ENCODE results near the gene TCF19. TPM values are rescaled to one million over a fixed set of nuclear protein-coding genes. Genes with fewer than 3 reads are reported as not detected.

TCF19 gene
- total and polyA plus RNA-seq, 3 experiments from 2014 or later, result 11.6 to 103 (median 102) TPM

DNA sequence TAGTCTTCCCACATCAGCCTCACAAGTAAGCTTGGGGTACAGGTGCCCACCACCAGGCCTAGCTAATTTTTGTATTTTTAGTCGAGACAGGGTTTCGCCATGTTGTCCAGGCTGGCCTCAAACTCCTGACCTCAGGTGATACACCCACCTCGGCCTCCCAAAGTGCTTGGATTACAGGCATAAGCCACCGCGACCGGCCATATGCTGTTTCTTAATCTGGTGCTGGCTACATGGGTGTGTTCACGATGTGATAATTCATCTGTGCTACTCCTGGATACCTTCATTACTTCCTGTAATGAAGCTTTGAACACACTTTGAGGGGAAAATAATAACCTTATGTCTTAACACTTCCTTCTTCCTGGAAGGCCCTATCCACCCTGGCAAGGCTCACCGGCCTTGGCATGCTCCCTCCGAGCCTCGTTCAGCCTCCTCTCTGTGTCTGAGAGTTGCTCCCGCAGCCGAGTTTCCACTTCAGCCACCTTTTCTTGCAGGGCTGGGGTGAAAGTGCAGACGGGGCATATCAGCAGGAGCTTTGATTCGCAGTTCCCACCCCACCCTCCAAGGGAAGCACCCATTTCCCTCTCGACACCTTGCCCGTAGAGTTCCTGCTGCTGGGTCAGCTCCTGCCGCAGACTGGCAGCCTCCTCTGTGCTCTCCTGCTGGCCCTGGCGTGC, 14.0 kb upstream of the TCF19 start:
- no peaks in the 10 kb centered on the region for H3K27me3 Mint-ChIP-seq
- H3K36me3 Mint-ChIP-seq, result peaks cover 0 to 41% (median 2%) of the 10 kb centered on the region in 3 donors
- no peaks in the 10 kb centered on the region for H3K9me3 ChIP-seq (ENCODE audit: low read length)
- H3K27ac ChIP-seq (ENCODE audit: low read depth, low read length), result no peak overlapping the region
- no peaks in the 10 kb centered on the region for H3K27me3 ChIP-seq (ENCODE audit: insufficient read depth, low read length, poor library complexity, severe bottlenecking)
- ChIA-PET CTCF (no interaction called here), POLR2A (no interaction called here)
- H3K4me3 Mint-ChIP-seq, result no peak overlapping the region
- no peaks in the 10 kb centered on the region for H3K36me3 ChIP-seq (ENCODE audit: insufficient read depth, low read length)
- H3K4me1 Mint-ChIP-seq, result no peaks in the 10 kb centered on the region
- H3K4me1 ChIP-seq (ENCODE audit: insufficient read depth, low read length), result no peaks in the 10 kb centered on the region
- no peak for DNase-seq
- H3K27ac Mint-ChIP-seq, result peak overlapping the region in 2 of 8 donors; percentile 75 to 91
- H3K4me3 ChIP-seq (ENCODE audit: low read length), result no peak overlapping the region
- no peaks in the 10 kb centered on the region for H3K9me3 Mint-ChIP-seq

DNA sequence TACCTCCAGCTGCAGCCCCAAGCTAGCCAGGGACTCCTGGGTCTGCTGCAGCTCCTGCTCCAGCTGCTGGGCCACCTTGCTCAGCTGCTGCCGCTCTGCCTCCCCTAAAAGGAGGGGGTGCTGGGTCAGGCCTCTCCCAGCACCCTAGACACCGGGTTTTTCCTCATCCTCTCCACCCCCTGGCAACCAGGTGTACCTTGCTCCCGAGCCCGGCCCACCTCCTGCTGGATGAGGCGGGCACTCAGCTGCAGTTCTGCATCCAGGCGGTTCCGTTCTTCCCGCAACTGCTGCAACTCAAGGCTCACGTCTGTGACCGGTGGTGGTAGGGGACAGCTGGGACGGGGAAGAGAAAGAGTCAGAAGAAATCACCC, 13.4 kb upstream of the TCF19 start:
- H3K4me1 Mint-ChIP-seq, result no peaks in the 10 kb centered on the region
- H3K27ac Mint-ChIP-seq, result peak overlapping the region in 1 of 8 donors; percentile 37
- H3K27me3 ChIP-seq (ENCODE audit: insufficient read depth, low read length, poor library complexity, severe bottlenecking), result no peaks in the 10 kb centered on the region
- no peaks in the 10 kb centered on the region for H3K4me1 ChIP-seq (ENCODE audit: insufficient read depth, low read length)
- DNase-seq, result no peak
- H3K9me3 ChIP-seq (ENCODE audit: low read length), result no peaks in the 10 kb centered on the region
- no peaks in the 10 kb centered on the region for H3K27me3 Mint-ChIP-seq
- no peak overlapping the region for H3K4me3 ChIP-seq (ENCODE audit: low read length)
- no peak overlapping the region for H3K4me3 Mint-ChIP-seq
- no peaks in the 10 kb centered on the region for H3K9me3 Mint-ChIP-seq
- H3K36me3 Mint-ChIP-seq, result peaks cover 0 to 44% (median 2%) of the 10 kb centered on the region in 3 donors
- CTCF ChIA-PET, result no interaction called here
- no peak overlapping the region for H3K27ac ChIP-seq (ENCODE audit: low read depth, low read length)
- POLR2A ChIA-PET, result no interaction called here
- H3K36me3 ChIP-seq (ENCODE audit: insufficient read depth, low read length), result no peaks in the 10 kb centered on the region

DNA sequence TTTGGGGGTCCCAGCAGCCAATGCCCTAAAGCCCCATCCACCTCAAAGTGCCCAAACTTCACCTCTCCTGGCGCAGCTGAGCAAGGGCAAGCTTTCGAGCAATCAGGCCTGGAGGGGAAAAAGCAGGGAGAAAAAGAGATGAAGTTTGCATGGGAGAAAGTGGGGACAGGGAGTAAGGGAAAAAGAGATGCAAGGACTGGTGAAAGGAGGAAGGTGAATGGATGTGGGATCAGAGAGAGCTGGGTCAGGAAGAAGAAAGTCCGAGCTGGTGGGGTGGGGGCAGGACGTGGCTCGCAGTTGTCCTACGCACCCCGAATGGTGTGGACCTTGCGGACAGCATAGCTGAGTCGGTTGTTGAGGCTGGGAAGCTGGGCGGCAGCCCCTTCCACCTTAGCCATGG, 13.0 kb upstream of the TCF19 start:
- Histone ChIP-seq H3K4me1 (ENCODE audit: insufficient read depth, low read length) (no peaks in the 10 kb centered on the region), H3K27ac (ENCODE audit: low read depth, low read length) (no peak overlapping the region), H3K9me3 (ENCODE audit: low read length) (no peaks in the 10 kb centered on the region), H3K4me3 (ENCODE audit: low read length) (no peak overlapping the region), H3K27me3 (ENCODE audit: insufficient read depth, low read length, poor library complexity, severe bottlenecking) (no peaks in the 10 kb centered on the region), H3K36me3 (ENCODE audit: insufficient read depth, low read length) (no peaks in the 10 kb centered on the region)
- no peak for DNase-seq
- Mint-ChIP-seq H3K36me3 (peaks cover 0 to 49% (median 2%) of the 10 kb centered on the region in 3 donors), H3K4me3 (no peak overlapping the region), H3K4me1 (no peaks in the 10 kb centered on the region), H3K27ac (peak overlapping the region in 2 of 8 donors; percentile 8 to 37), H3K27me3 (no peaks in the 10 kb centered on the region), H3K9me3 (no peaks in the 10 kb centered on the region)
- POLR2A ChIA-PET, result no interaction called here
- CTCF ChIA-PET, result interaction anchor here (1.0 to 1.5 kb wide), 2 partner anchors 8 to 221 kb away, joined by 4 to 5 read pairs; no protein-coding TSS in a partner anchor

DNA sequence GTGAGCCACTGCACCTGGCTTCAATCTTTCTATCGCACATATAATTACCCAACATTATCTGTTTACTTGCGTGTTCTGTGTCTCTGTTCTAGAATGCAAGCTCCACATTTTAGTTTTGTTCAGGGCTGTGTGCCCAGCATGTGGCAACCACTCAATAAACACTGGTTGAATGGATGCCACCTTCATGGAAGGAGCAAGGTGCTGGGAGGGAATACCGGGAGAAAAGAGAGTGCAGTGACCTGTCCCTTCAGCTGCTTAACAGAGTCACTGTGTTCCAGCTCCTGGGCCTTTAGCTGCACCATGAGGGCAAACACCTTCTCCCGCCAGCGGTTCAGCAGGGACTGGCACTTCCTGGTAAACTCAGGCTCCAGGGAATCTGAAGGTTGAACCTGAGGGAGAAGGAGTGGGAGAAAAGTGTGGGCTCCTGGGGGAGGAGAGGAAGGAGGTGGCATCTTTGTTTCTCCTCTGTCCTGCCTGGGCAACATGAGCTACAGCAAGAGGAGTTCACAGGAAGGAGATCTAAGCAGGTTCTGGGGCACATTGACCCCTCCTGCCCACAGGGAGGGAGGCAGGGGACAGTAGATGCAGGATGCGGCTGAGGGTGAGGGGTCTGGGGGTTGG, 8.5 kb upstream of the TCF19 start:
- no peaks in the 10 kb centered on the region for H3K9me3 Mint-ChIP-seq
- H3K27ac ChIP-seq (ENCODE audit: low read depth, low read length), result no peak overlapping the region
- ChIA-PET CTCF (interaction anchor here (0.8 kb wide), 1 partner anchor 13 kb away, joined by 3 read pairs; no protein-coding TSS in a partner anchor), POLR2A (interaction anchor here (1.0 kb wide), 1 partner anchor 8 kb away, joined by 3 read pairs; the partner anchor contains the start of gene TCF19)
- no peaks in the 10 kb centered on the region for H3K36me3 ChIP-seq (ENCODE audit: insufficient read depth, low read length)
- H3K4me1 ChIP-seq (ENCODE audit: insufficient read depth, low read length), result no peaks in the 10 kb centered on the region
- no peaks in the 10 kb centered on the region for H3K27me3 ChIP-seq (ENCODE audit: insufficient read depth, low read length, poor library complexity, severe bottlenecking)
- H3K27ac Mint-ChIP-seq, result no peak overlapping the region
- H3K36me3 Mint-ChIP-seq, result peaks cover 2 to 59% (median 4%) of the 10 kb centered on the region in 3 donors
- no peaks in the 10 kb centered on the region for H3K27me3 Mint-ChIP-seq
- H3K4me1 Mint-ChIP-seq, result no peaks in the 10 kb centered on the region
- H3K9me3 ChIP-seq (ENCODE audit: low read length), result no peaks in the 10 kb centered on the region
- H3K4me3 ChIP-seq (ENCODE audit: low read length), result no peak overlapping the region
- no peak overlapping the region for H3K4me3 Mint-ChIP-seq
- no peak for DNase-seq

DNA sequence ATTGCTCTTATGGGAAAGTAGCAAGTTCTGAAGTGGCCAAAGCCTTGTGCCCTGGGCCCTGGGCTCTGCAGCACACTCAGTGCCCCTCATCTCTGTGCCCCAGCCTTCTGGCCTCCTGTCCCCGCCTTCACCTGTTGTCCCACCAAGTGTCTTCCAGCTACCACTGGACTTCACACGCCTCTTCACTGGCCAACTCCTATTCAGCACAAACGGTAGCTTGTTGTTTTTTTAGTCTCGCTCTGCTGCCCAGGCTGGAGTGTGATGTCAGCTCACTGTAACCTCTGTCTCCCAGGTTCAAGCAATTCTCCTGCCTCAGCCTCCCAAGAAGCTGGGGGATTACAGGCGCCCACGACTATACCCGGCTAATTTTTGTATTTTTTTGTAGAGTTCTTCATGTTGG, 5.6 kb upstream of the TCF19 start:
- ChIA-PET POLR2A (no interaction called here), CTCF (interaction anchor here (1.8 kb wide), 1 partner anchor 214 kb away, joined by 5 read pairs; no protein-coding TSS in a partner anchor)
- peaks cover 3 to 53% (median 4%) of the 10 kb centered on the region in 3 donors for H3K36me3 Mint-ChIP-seq

DNA sequence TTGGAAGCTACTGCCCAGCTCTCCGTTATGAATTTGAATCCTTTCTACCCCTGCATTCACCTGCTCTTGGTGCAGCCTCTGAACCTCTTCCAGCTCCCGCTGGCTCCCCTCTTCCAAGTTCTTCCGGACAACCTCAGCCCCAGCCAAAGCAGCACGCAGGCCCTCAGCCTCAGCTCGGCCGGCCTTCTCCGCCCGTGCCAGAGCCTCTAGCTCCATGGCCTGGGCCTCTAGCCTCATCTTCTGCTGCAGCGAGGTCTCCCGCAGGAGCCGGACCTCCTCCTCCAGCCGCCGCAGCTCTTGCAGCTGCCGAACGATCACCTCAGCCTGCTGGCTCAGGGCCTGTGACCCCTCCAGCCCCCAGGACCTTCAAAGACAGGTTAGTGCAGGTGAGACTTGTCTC, 4.0 kb upstream of the TCF19 start:
- Mint-ChIP-seq H3K4me3 (no peak overlapping the region), H3K27me3 (no peaks in the 10 kb centered on the region), H3K36me3 (peaks cover 3 to 53% (median 4%) of the 10 kb centered on the region in 3 donors), H3K4me1 (peaks cover 21 to 28% (median 26%) of the 10 kb centered on the region in 3 donors), H3K9me3 (no peaks in the 10 kb centered on the region), H3K27ac (no peak overlapping the region)
- Histone ChIP-seq H3K27me3 (ENCODE audit: insufficient read depth, low read length, poor library complexity, severe bottlenecking) (no peaks in the 10 kb centered on the region), H3K36me3 (ENCODE audit: insufficient read depth, low read length) (peaks cover 4% of the 10 kb centered on the region), H3K27ac (ENCODE audit: low read depth, low read length) (no peak overlapping the region), H3K9me3 (ENCODE audit: low read length) (no peaks in the 10 kb centered on the region), H3K4me3 (ENCODE audit: low read length) (no peak overlapping the region), H3K4me1 (ENCODE audit: insufficient read depth, low read length) (peaks cover 12% of the 10 kb centered on the region)
- CTCF ChIA-PET, result no interaction called here
- DNase-seq, result no peak
- POLR2A ChIA-PET, result no interaction called here

More for the DNA sequence above, 5.6 kb upstream of the TCF19 start:
- peaks cover 4% of the 10 kb centered on the region for H3K36me3 ChIP-seq (ENCODE audit: insufficient read depth, low read length)
- no peak for DNase-seq
- H3K27me3 Mint-ChIP-seq, result no peaks in the 10 kb centered on the region
- H3K4me3 ChIP-seq (ENCODE audit: low read length), result no peak overlapping the region
- no peaks in the 10 kb centered on the region for H3K27me3 ChIP-seq (ENCODE audit: insufficient read depth, low read length, poor library complexity, severe bottlenecking)
- no peak overlapping the region for H3K27ac ChIP-seq (ENCODE audit: low read depth, low read length)
- H3K9me3 Mint-ChIP-seq, result no peaks in the 10 kb centered on the region
- peaks cover 5% of the 10 kb centered on the region for H3K4me1 ChIP-seq (ENCODE audit: insufficient read depth, low read length)
- H3K4me3 Mint-ChIP-seq, result no peak overlapping the region
- peaks cover 9 to 11% (median 10%) of the 10 kb centered on the region in 3 donors for H3K4me1 Mint-ChIP-seq
- peak overlapping the region in 1 of 8 donors; percentile 48 for H3K27ac Mint-ChIP-seq
- no peaks in the 10 kb centered on the region for H3K9me3 ChIP-seq (ENCODE audit: low read length)

DNA sequence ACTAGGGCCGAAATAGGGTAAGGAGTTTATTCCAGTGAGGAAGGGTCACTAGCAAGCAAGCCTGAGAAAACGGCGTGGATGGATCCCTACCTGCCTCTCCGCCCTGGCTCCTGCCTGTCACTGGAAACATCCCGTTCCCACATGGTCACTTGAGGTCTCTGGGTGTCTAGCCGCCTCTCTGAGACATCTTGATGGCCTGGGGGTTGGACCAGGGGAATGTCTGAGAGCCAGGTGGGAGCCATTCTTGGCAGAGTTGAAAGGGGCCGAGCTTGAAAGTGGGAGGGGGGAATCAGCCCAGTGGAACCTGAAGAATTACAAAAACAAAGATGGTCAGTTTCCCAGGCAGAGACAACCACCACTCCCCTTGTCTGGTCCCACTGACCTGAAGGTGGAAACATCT, 1.7 kb upstream of the TCF19 start:
- Histone ChIP-seq H3K9me3 (ENCODE audit: low read length) (no peaks in the 10 kb centered on the region), H3K27ac (ENCODE audit: low read depth, low read length) (no peak overlapping the region), H3K36me3 (ENCODE audit: insufficient read depth, low read length) (peaks cover 4% of the 10 kb centered on the region), H3K4me1 (ENCODE audit: insufficient read depth, low read length) (peaks cover 18% of the 10 kb centered on the region), H3K4me3 (ENCODE audit: low read length) (no peak overlapping the region), H3K27me3 (ENCODE audit: insufficient read depth, low read length, poor library complexity, severe bottlenecking) (no peaks in the 10 kb centered on the region)
- ChIA-PET POLR2A (no interaction called here), CTCF (no interaction called here)
- Mint-ChIP-seq H3K4me3 (peak overlapping the region in 4 of 7 donors; percentile 25 to 90 (median 84)), H3K9me3 (no peaks in the 10 kb centered on the region), H3K4me1 (peaks cover 23 to 35% (median 33%) of the 10 kb centered on the region in 3 donors), H3K36me3 (peaks cover 3 to 35% (median 4%) of the 10 kb centered on the region in 3 donors), H3K27ac (peak overlapping the region in 1 of 8 donors; percentile 29), H3K27me3 (no peaks in the 10 kb centered on the region)
- no peak for DNase-seq

DNA sequence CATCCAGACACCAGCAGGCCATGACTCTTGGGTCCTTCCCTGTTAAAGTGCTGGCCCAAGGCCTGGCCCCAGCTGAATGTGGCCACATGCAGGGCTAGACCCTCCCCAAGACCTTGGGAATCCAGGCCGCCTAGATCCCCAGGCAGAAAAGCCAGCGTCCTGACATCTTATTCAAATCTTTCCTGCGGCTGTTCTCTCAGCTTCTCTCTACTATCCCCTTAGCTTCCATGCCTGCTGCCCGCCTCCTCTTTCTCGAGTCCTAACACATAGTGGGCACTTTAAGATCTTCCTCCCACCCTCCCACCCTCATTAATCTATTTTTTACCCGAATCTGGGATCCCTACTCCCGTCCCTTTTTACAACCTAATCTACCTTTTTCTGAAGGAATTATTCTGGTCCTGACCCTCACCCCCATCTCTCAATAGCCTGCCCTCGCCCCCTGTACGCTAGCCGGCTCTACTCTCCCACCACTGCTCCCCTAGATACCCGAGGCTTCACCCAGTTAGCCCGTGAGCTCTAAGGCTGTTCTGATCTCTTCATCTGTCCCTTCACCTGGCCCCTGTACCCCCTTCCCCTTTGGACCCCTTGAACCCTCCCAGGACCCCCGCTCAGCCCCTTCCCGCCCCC, 763 bp upstream of the TCF19 start, which contains the start of gene CCHCR1:
Gene CCHCR1, minus strand, starts transcription at position 290 of the 627 bp plus-strand sequence. Its CDS starts 202 bp downstream, at position 88.
- H3K4me1 ChIP-seq (ENCODE audit: insufficient read depth, low read length), result peaks cover 18% of the 10 kb centered on the region
- Mint-ChIP-seq H3K36me3 (peaks cover 4 to 34% (median 6%) of the 10 kb centered on the region in 3 donors), H3K4me3 (peak within 1 kb of the TSS; percentile 80 to 98 (median 88)), H3K4me1 (peaks cover 23 to 35% (median 33%) of the 10 kb centered on the region in 3 donors), H3K27ac (peak within 1 kb of the TSS; percentile 10 to 96 (median 90)), H3K27me3 (no peaks in the 10 kb centered on the region), H3K9me3 (no peaks in the 10 kb centered on the region)
- peak within 1 kb of the TSS; percentile 70 for H3K27ac ChIP-seq (ENCODE audit: low read depth, low read length)
- H3K27me3 ChIP-seq (ENCODE audit: insufficient read depth, low read length, poor library complexity, severe bottlenecking), result no peaks in the 10 kb centered on the region
- ChIA-PET POLR2A (interaction anchor here (0.5 to 2.0 kb wide), 3 partner anchors 40 to 678 kb away, joined by 3 to 12 read pairs (median 4); no protein-coding TSS in a partner anchor), CTCF (interaction anchor here (0.6 to 1.4 kb wide), 2 partner anchors 12 to 20 kb away, joined by 3 read pairs; no protein-coding TSS in a partner anchor)
- peaks cover 4% of the 10 kb centered on the region for H3K36me3 ChIP-seq (ENCODE audit: insufficient read depth, low read length)
- peak within 1 kb of the TSS; percentile 88 for H3K4me3 ChIP-seq (ENCODE audit: low read length)
- no peaks in the 10 kb centered on the region for H3K9me3 ChIP-seq (ENCODE audit: low read length)
- DNase-seq, result no peak
